Stimulated activated CD8-positive, alpha-beta memory T cell treated with anti-CD3 and anti-CD28 coated beads, Interleukin-7, amount 100 ng/mL, for 24 hours (primary cell): Measurements from ENCODE around the gene GALNT1.

Experiments used
- DNase-seq: peaks from one replicate; pipeline ENCODE4 v3.0.0-alpha.2; 2020; ENCODE audit warnings: low read depth

The GALNT1 gene

DNA sequence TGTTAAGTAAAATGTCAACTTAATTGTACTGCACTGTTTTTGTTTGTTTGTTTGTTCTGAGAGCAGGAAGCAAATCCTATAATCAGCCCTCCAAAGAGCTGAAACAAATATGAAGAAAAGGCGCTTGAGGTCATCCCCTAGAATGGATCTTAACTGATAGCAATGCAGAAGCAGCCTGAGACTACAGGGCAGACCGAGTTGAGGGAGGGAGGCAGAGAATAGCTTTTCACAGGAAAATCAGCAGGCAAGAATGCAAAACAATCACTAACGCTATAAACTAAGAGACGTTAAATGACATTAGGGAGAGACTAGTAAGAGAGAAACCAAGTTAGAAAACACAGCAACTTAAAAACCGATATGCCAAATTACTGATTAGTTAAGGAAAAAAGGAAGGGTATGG, 37.2 kb downstream of the GALNT1 start:
- DNase-seq: no peak

DNA sequence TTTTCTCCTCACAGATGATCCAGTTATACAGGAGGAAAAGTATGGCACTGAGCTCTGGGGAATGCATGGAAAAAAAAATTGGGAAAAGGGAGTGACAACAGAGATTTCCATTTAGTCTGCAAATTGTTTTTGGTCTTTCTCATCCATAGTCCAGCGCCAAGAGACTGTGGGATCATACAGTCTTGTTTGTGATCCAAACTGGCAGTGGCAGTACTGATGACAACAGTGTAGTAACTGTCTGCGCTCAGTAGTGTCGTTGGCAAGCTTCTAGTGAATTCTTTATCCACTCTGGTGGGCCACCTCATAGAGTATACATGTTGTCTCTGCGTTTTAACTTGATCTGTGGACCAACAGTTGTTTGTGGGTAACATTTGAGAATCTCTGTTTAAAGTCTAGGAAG, 37.9 kb downstream of the GALNT1 start:
- DNase-seq: no peak

DNA sequence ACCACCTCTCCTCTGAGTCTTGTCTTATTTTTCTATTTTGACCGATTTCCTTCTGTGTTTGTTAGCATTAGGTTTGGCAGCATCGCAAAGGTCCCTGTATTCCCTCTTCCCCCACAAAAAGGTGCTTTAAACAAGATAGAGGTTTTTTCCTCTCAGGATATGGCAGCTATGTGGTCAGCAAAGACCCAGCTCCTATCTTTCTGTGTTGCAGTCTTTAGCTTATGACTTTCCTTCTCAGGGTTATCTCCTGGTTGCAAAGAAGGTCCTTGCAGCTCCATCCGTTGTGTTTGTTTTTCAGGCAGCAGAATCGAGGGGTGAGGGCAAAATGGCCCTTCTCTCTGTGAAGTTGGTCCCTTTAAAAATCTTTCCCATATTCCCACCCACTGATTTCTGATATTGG, 38.4 kb downstream of the GALNT1 start:
- no peak for DNase-seq

DNA sequence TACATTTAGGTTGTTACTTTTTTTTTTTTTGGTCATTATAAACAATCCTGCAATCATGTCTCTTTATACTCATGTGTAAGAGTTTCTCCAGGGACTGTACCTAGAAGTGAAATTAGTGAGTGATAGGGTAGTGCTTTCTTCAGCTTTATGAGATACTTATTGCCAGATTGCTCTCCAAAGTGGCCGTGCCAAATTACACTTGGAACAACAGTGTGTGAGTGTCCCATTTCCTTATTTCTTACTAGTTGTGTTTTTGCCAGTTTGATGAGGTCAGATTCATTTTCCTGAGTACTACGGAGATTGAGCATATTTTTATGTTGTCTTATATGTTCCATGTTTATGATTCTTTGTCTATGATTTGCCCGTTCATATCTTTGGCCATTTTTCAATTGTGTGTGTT, 39.2 kb downstream of the GALNT1 start:
- no peak for DNase-seq

DNA sequence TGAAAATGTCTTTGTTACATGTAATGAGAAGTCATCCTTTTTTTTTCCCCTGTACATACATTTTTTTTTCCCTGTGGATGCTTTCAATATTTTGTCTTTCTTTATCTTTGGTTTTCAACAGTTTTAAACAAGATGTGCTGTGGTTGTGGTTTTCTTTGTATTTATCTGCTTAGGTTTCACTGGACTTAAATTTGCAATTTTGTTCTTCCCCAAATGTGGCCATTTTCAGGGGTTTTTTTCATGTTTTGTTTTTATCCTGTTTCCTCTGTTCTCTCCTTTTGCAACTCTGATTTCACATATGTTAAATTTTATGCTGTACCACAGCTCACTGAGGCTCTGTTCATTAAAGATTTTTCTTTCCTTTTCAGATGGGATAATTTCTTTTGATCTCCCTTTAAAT, 41.7 kb downstream of the GALNT1 start:
- no peak for DNase-seq

DNA sequence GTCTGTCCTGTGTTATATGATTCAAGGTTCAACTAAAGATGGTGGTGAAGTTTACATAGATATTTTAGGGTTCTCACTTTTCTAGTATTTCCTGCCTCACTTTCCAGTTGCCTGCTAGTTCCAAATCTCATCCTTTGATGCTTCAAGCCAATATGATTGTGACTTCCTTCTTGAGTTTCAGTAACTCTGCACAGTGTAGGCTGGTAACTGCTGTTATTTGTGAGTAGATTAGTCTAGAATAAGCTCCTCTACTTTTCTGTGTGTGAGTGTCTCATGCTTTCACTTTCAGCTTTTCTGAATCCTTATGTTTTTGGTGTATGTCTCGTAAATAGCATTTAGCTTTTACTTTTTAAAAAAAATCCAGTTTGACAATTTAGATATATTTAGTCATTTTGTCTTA, 42.6 kb downstream of the GALNT1 start:
- DNase-seq: no peak

DNA sequence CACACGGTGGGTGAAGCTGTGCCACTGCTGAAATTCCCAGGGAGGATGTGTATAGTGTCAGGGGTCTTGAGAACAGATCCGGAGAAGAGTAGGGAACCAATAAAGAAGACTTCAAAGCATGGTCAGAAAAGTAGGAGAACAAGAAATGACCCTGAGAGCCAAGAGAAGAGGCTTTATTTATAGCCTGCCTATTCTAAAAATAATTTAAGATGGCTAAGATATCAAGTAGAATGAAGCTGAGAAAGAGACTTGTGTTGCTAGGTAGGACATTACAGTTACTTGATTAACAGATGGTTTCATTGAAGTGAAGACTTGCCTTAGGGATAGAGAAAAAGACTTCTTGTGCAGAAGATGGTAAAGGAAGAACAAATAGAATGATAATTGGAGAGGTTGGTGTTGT, 43.7 kb downstream of the GALNT1 start:
- no peak for DNase-seq

DNA sequence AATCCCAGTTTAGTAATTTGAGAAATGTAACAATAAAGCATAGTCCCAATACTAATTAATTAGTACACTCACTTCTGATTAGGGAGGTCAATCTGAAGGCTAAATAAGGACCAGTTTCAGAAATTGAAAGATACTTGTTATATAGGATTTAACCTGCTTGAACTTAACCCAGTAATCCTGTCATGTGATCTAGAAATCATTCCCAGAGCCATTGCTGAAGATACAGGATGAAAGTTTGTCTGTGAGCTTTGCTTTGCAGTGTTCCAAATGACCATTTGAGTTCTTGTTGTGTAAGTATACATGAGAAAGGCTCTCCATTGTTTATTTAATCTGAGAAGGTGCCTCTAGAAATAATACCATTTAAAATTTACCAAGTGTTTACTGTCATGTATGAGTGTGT, 52.2 kb downstream of the GALNT1 start:
- no peak for DNase-seq

DNA sequence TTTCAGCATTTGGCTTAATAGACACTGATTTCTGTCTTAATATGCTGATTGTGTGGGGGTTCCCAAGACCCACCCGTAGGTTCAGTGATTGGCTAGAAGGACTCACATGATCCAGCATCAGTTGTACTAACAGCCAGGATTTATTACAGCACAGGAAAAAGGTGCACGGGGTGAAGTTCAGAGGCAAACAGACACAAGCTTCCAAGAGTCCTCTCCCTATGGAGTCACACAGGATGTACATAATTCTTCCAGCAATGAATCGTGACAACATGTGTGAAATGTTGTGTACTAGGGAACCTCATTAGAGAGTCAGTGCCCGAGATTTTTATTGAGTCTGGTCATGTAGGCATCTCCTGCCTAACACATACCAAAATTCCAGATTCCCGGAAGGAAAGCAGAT, 52.8 kb downstream of the GALNT1 start:
- DNase-seq: no peak

DNA sequence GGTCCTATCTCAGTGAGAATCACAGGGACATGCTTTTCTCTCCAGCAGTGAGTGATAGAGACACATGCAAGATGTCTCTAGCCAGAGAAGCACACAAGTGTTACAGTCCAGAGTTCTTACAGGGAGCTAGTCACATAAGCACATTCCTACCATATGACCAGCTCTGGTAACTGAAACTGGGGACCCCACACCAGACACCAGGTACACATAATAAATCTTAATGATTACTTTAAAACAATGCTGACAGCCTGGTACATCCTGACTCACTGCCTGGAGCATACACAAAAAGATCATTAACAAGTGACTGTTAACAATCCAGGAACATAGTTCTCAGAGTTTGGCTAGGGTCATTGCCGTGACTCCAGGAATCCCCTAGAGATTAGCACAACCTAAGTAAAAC, 53.6 kb downstream of the GALNT1 start:
- DNase-seq: no peak

DNA sequence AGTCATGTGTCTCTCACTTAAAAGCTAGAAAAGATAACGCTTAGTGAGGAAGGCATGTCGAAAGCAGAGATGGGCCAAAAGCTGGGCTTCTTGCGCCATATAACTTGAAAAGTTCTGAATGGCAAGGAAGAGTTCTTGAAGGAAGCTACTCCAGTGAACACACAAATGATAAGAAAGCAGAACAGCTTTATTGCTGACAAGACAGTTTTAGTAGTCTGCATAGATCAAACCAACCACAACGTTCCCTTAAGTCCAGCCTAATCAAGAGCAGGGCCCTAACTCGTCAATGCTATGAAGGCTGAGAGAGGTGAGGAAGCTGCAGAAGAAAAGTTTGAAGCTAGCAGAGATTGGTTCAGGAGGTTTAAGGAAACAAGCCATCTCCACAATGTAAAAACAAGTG, 55.7 kb downstream of the GALNT1 start:
- no peak for DNase-seq

DNA sequence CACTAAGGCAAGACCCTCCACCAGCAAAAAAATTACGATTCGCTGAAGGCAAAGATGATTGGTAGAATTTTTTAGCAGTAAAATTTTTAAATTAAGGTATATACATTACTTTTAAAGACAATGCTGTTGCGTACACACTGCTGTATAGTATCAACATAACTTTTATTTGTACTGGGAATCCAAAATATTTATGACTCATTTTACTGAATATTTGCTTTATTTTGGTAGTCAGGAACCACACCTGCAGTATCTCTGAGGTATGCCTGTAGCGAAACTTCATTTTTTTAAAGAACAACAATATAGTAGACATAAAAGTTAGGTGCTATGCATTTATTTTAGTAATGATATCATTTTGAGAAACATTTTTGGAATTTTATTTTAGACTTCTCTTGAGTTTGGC, 57.8 kb downstream of the GALNT1 start:
- no peak for DNase-seq

DNA sequence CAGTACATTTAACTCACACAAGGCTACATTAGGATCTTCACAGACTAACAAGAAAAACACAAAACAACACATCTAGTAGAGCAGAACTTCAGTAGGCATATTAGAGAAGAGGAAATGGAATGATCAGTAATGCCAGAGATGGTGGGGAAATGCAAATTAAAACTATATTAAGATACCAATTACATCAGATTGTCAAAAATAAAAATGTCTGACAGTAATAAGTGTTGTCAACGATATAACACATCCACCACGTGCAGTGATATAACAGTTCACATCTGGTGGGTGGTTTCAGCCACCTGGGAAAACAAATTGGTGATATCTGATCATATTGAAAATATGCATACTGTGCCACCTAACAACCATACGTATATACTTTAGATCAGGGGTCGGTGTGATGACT, 59.9 kb downstream of the GALNT1 start:
- DNase-seq: no peak

DNA sequence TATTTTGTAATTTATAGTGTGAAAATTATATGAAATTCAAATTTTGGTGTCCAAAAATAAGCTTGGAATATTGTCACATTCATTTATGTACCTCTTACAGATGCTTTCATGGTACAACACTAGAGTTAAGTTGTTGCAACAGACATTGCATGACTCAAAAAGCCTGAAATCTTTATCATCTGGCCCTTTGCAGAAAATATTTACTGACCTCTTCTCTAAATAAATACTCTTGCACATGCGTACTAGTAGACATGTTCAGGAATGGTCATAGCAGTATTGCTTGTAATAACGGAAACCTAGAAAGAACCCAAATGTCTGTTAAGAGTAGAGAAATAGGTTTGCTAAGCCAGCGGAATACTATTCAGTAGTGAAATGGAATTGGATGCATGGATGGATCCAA, 60.4 kb downstream of the GALNT1 start:
- no peak for DNase-seq

DNA sequence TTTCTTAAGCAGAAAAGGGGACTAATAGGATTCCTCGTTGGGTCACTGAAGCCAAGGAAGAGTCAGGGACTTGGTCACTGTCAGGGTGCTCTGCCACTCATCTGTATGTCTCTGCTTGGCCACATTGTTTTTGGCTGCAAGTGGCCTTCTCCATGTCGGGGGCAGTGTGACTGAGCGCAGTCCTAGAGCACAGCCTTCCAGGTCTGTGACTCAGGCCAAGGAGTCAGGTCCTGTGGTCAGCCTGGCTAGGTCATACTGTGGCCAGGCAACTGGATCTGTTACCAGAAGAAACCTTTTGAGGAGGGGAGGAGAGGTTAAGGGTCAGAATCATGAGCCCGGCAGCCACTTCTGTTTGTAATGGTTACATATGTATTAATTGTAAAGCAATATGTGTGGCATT, 61.3 kb downstream of the GALNT1 start:
- DNase-seq: no peak

DNA sequence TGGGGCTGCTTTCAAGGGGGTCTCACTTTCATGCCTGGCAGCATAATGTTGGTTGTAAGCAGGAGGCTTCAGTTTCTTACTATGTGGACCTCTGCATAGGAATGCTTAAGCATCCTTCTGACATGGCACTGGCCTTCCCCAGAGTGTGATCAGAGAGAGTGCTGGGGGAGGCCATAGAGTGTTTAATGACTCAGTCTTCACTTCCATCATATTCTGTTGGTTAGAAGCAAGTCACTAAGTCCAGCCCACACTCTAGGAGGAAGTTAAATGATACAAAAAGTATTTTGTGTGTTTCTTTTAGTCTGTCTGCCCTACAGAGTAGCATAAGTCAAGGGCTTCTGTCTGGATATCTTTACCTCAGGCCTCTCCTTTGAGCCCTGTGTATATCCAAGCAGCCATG, 64.9 kb downstream of the GALNT1 start:
- DNase-seq: no peak

DNA sequence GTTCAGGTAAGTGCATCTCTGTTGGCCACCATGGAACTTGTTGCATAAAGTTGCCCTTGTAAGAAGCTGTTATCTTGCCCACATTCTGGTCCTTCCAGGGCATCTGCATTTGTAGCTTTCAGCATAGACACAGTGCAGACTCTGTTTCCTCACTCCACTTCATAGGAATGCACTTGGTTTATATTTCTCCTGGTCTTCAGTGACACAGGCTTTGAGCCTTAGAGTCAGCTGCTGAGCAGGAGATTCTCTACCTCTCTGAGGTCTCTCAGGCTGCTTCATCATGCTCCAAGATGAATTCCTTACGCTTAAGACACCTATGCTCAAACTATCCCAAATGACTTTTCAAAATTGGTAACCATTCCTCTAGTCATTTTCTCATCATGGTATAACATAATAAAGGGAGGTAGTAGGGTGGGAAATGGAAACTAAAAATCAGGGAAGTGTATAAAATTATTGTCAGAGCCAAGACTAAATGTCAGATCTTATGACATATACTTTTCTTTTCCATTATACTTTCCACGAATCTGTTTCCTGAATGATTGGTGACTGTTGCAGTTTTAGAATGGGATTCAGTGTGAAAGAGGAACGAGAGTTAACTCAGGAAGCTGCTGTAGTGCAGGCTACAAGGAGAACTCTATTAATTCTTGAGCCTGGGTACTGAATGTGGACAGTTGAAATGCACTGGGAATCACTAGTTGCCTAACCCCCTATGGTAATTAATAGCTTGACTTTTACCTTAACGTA, 72.0 kb downstream of the GALNT1 start:
- DNase-seq: no peak

DNA sequence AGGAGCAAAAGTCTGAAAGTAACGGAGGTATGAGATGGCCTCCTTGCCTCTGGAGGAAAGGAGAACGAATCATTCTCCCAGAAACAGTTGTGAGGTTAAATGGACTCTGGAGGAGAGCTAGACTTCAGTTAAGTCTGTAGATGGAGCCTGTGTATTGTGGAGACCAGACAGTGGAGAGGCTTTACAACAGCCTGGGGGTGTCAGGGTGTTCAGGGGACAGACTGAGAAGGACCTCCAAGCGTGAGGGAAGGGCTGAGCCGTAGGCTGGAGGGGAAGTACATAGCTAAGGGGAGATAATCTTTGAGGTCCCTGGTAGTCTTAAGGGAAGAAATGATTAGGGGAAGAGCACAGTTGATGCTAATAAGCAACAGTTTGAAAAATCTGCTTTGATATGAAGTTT, 76.6 kb downstream of the GALNT1 start:
- no peak for DNase-seq

DNA sequence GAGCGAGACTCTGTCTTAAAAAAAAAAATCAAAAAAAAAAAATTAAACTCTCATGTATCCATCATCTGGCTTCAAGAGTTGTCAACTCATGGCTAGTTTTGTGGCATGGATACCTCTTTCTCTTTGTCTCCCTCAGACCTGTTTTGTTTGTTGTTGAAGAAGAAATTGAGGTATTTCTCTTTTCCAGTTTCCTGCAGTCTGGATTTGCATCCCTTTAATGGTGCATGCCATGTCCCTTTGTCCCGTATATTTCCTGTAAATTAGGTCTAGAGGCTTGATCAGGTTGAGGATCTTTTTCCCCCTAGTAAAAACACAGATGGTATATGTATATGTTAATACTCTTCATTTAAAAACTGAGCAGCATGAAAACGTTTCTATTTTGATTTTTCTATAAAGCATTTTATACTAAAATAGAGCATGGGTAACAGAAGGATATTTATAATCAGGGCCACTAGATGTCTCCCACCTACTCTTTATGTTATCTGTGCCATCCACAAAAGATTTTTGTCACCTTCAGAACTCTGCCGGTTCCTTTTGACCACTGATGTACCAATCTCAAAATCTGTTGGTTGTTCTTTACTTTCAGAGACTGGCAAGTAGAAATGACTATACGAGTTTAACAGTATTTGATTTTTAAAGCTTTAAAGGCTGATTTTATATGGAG, 80.1 kb downstream of the GALNT1 start:
- DNase-seq: no peak

DNA sequence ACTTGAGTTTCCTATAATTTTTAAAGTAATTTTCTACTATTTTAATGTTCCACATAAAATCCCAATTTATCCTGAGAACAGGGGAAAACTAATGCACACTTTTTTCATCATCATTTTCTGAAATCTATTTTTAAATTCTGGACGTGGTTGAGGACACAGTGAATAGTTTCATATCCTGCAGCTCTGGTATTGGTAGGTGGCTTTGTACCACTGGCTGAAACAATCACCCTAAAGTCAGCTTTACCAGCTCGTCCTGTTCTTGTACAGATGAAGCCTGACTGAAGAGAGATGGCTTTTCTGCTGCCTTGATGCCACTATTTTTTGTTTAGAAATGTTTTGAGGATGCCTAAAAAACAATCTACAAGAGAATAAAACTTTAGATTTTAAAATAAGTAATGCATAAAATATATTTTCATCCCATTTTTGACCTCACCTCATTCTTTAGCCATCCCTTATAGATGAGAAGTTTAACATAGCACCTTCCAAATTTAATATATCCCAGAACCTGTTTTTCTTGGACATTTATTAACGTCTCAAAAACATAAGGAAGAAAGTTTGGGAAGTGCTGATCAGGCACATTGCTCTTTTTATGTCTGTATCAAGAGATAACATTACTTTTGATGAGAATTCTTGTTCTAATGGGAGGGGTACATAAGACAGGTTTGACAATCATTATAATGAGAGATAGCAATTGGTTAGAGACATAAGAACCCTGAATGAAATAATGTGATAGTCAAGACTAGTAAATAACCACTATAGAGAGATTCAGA, 80.9 kb downstream of the GALNT1 start:
- no peak for DNase-seq

DNA sequence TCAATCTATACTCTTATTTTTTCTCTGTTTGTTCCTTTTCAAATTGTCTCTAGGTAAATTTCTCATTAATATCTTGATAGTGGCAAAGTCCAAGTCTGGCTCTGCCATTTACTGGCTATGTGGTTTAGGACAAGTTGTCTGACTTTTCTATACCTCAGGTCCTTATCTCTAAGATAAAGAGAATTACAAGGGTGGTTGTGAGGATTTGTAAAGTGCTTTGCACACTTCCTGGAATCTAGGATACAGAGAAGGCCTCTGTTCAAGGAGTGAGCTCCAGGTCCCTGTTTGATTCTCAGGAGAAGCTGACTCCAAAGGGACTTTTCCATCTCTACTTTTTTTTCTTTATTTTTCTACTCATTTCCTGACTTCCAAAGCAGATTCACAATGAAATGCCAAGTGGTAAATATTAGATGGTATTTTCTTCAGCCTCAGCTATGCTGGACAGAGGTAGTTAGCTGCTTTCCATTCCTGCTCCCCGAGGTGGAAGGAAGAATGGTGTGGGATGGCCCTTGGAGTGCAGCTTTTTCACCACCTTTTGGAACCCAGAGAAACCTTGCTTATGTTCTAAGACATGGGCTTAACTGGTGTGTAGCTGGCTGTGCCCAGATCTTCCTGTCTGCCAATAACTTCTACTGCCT, 90.5 kb downstream of the GALNT1 start:
- no peak for DNase-seq

DNA sequence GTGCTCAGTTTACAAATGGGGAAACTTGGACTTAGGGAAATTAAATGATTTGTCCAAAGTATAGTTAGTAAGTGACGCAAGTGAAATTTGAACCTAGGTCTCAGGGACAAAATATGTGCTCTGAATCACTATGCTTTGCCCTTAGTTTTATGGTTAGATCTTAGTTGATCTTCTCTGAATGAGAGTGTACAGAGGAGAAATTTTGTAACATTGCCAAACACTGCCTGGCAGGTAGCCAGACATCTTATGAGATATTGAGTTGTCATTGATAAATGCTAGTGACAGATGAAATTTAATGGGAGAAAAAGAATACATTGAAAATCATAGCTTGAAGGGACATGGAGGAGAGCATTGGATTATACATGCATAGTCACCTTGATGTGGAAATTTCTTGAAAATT, 91.4 kb downstream of the GALNT1 start:
- no peak for DNase-seq

DNA sequence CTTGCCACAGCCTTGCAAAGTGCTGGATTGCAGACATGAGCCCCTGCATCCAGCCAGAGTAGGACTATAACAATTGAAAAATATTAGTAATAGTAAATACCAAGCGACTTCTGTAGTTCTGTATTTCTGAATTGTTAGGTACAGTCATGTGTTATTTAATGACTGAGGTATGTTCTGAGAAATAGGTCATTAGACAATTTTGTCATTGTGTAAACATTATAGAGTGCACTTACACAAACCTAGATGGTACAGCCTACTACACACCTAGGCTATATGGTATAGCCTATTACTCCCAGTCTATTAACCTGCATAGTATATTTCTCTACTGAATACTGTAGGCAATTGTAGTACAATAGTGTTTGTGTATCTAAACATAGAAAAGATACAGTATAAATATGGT, 92.1 kb downstream of the GALNT1 start:
- DNase-seq: no peak
